Measurements from ENCODE around the gene ABCC8. TPM values are rescaled to one million over a fixed set of nuclear protein-coding genes. Genes with fewer than 3 reads are reported as not detected.

Gene ABCC8
- total RNA-seq, 1 experiment from 2014 or later: 2.4 TPM

DNA sequence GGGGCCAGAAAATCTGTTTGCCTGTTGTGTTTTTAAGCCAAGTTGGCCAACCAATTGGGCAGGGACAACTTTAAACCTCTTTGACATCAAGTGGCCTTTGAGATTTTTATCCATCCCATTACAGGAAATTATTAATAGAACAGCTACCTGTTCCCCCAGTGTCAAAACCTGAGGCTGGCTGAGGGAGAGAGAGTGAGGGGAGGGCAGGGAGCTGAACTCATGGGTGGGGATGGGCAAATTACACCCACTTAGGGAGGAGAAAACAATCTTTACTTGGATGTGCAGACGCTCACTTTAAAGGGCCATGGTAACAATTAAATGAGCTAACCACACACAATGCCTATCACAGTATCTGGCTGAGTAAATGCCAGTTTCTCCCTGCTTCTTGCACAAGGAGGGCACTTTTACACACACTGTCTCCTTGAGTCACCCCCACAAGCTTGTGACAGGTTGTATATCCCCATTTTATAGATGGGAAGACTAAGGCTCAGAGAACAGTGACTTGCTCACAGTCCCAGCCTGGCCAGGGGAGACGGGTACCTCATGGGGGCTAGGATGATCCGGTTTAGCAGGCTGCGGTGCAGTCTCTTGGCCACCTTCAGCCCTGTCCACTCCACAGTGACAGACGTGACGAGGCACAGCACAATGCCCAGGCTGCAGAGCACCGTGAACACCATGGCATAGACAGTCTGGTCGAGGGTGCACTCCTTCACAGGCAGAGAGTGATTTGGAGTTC lies 70.4 kb downstream of the ABCC8 start:
- H3K4ac ChIP-seq (ENCODE audit: low read depth, low read length): no peak overlapping the region
- no peak overlapping the region for H2BK120ac ChIP-seq (ENCODE audit: low read depth, low read length, poor library complexity, severe bottlenecking)
- H2BK20ac ChIP-seq (ENCODE audit: low read depth, low read length, poor library complexity, severe bottlenecking): no peak overlapping the region
- H3K79me1 ChIP-seq (ENCODE audit: insufficient read depth, low read depth, low read length, poor library complexity, severe bottlenecking): no peaks in the 10 kb centered on the region
- H3K79me2 ChIP-seq (ENCODE audit: insufficient read depth, low read length): no peaks in the 10 kb centered on the region
- peaks cover 0 to 4% of the 10 kb centered on the region in 2 experiments; a peak in 1 of 5 replicates for H3K9me3 Mint-ChIP-seq
- no peak for DNase-seq
- H3K4me1 Mint-ChIP-seq: peaks cover 0 to 10% of the 10 kb centered on the region in 2 experiments; a peak in 1 of 4 replicates
- no peak overlapping the region for H2AFZ ChIP-seq (ENCODE audit: low read length)
- no peaks in the 10 kb centered on the region for H3K9me3 ChIP-seq (ENCODE audit: control insufficient read depth, low read depth, low read length)
- no peak overlapping the region for H3K56ac ChIP-seq (ENCODE audit: insufficient read length, low read depth, low read length)
- no peak overlapping the region for H4K5ac ChIP-seq (ENCODE audit: insufficient read length, low read depth, low read length)
- no peak overlapping the region for H3K14ac ChIP-seq (ENCODE audit: insufficient read depth, low read length)
- H3K4me2 ChIP-seq (ENCODE audit: insufficient read depth, insufficient read length, low read length): no peak overlapping the region
- no peak overlapping the region for H3K23ac ChIP-seq (ENCODE audit: insufficient read length, low read depth, low read length)
- no peak overlapping the region for H3T11ph ChIP-seq (ENCODE audit: low read length)
- TF ChIP-seq CTCF (conservative IDR thresholded peaks at IDR 0.05): no peak
- no peaks in the 10 kb centered on the region for H3K36me3 Mint-ChIP-seq (ENCODE audit: insufficient read depth in 1 of 3, low read depth in 3 of 3)
- WGBS (ENCODE audit: extremely low coverage, insufficient read length, low lambda C conversion rate): no CpG with 5 or more reads among the region's 8 CpGs
- no peaks in the 10 kb centered on the region for H4K20me1 ChIP-seq (ENCODE audit: control insufficient read depth, insufficient read depth, insufficient read length)
- H4K8ac ChIP-seq (replicated peaks; ENCODE audit: insufficient read length, low read depth, low read length): no peak overlapping the region
- H3K27ac ChIP-seq (ENCODE audit: insufficient read length, low read depth, low read length): no peak overlapping the region
- H2BK12ac ChIP-seq (ENCODE audit: insufficient read length, low read depth, low read length): no peak overlapping the region
- no peaks in the 10 kb centered on the region for H3K23me2 ChIP-seq (ENCODE audit: insufficient read length, low read depth, low read length, poor library complexity, severe bottlenecking)
- no peak overlapping the region for H3K18ac ChIP-seq (ENCODE audit: insufficient read length, low read depth, low read length)
- H3K4me1 ChIP-seq (ENCODE audit: insufficient read depth, low read length): no peaks in the 10 kb centered on the region
- no peak overlapping the region for H3K4me3 Mint-ChIP-seq
- H4K91ac ChIP-seq (ENCODE audit: insufficient read length, low read depth, low read length): no peak overlapping the region
- H3K27me3 ChIP-seq (ENCODE audit: insufficient read depth, low read length): no peaks in the 10 kb centered on the region
- peaks cover 16% of the 10 kb centered on the region for H3K27me3 Mint-ChIP-seq (ENCODE audit: low read depth)
- no peak overlapping the region; a peak in 1 of 7 replicates for H3K27ac Mint-ChIP-seq
- H2BK15ac ChIP-seq (ENCODE audit: low read depth, low read length): no peak overlapping the region
- no peak overlapping the region for H2BK5ac ChIP-seq (ENCODE audit: insufficient read length, low read length)
- no peak overlapping the region for H3K9ac ChIP-seq (ENCODE audit: extremely low read depth, insufficient read length, low read length)
- H2AK5ac ChIP-seq (ENCODE audit: insufficient read length, low read length): no peak overlapping the region

Data from H9 (cell line).